ENCODE data around the gene LRIT1.

The LRIT1 gene

DNA sequence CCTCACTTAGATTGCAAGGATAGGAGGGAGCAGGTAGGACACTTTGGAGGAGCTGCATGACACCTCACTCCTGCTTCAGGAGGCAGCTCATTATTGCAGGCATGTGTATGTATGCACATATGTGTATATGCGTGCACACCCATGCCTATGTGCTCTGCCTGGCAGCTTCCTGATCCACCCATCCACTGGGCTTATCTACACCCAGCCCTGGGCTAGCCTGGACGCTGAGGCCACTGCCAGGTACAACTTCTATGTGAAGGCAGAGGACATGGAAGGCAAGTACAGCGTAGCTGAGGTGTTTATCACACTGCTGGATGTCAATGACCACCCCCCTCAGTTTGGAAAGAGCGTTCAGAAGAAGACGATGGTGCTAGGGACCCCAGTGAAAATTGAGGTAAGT is 29.3 kb downstream of the LRIT1 start:
- TF ChIP-seq PPARA (CRISPR knock-in tag; IDR thresholded peaks at IDR 0.05; ENCODE audit: borderline replicate concordance), result no peak
- no peak for TF ChIP-seq ISL1 (CRISPR knock-in tag; IDR thresholded peaks at IDR 0.05)
- TF ChIP-seq TOX (CRISPR knock-in tag; IDR thresholded peaks at IDR 0.05; ENCODE audit: borderline replicate concordance), result no peak
- no peak for TF ChIP-seq BACH2 (CRISPR knock-in tag; IDR thresholded peaks at IDR 0.05; ENCODE audit: borderline replicate concordance)
- TF ChIP-seq, protein P1, sequence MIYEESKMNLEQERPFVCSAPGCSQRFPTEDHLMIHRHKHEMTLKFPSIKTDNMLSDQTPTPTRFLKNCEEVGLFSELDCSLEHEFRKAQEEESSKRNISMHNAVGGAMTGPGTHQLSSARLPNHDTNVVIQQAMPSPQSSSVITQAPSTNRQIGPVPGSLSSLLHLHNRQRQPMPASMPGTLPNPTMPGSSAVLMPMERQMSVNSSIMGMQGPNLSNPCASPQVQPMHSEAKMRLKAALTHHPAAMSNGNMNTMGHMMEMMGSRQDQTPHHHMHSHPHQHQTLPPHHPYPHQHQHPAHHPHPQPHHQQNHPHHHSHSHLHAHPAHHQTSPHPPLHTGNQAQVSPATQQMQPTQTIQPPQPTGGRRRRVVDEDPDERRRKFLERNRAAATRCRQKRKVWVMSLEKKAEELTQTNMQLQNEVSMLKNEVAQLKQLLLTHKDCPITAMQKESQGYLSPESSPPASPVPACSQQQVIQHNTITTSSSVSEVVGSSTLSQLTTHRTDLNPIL (CRISPR knock-in tag; IDR thresholded peaks at IDR 0.05; ENCODE audit: low read depth), result no peak
- TF ChIP-seq ESRRG (CRISPR knock-in tag; IDR thresholded peaks at IDR 0.05), result no peak
- TF ChIP-seq ARNTL (CRISPR knock-in tag; IDR thresholded peaks at IDR 0.05; ENCODE audit: borderline replicate concordance, low read depth), result no peak
- TF ChIP-seq, protein P2, sequence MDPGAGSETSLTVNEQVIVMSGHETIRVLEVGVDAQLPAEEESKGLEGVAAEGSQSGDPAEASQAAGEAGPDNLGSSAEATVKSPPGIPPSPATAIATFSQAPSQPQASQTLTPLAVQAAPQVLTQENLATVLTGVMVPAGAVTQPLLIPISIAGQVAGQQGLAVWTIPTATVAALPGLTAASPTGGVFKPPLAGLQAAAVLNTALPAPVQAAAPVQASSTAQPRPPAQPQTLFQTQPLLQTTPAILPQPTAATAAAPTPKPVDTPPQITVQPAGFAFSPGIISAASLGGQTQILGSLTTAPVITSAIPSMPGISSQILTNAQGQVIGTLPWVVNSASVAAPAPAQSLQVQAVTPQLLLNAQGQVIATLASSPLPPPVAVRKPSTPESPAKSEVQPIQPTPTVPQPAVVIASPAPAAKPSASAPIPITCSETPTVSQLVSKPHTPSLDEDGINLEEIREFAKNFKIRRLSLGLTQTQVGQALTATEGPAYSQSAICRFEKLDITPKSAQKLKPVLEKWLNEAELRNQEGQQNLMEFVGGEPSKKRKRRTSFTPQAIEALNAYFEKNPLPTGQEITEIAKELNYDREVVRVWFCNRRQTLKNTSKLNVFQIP (CRISPR knock-in tag; IDR thresholded peaks at IDR 0.05; ENCODE audit: borderline replicate concordance, low read depth), result no peak
- TF ChIP-seq, protein P3, sequence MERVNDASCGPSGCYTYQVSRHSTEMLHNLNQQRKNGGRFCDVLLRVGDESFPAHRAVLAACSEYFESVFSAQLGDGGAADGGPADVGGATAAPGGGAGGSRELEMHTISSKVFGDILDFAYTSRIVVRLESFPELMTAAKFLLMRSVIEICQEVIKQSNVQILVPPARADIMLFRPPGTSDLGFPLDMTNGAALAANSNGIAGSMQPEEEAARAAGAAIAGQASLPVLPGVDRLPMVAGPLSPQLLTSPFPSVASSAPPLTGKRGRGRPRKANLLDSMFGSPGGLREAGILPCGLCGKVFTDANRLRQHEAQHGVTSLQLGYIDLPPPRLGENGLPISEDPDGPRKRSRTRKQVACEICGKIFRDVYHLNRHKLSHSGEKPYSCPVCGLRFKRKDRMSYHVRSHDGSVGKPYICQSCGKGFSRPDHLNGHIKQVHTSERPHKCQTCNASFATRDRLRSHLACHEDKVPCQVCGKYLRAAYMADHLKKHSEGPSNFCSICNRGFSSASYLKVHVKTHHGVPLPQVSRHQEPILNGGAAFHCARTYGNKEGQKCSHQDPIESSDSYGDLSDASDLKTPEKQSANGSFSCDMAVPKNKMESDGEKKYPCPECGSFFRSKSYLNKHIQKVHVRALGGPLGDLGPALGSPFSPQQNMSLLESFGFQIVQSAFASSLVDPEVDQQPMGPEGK (CRISPR knock-in tag; IDR thresholded peaks at IDR 0.05; ENCODE audit: borderline replicate concordance), result no peak
- TF ChIP-seq, protein P4, sequence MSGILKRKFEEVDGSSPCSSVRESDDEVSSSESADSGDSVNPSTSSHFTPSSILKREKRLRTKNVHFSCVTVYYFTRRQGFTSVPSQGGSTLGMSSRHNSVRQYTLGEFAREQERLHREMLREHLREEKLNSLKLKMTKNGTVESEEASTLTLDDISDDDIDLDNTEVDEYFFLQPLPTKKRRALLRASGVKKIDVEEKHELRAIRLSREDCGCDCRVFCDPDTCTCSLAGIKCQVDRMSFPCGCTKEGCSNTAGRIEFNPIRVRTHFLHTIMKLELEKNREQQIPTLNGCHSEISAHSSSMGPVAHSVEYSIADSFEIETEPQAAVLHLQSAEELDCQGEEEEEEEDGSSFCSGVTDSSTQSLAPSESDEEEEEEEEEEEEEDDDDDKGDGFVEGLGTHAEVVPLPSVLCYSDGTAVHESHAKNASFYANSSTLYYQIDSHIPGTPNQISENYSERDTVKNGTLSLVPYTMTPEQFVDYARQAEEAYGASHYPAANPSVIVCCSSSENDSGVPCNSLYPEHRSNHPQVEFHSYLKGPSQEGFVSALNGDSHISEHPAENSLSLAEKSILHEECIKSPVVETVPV (CRISPR knock-in tag; IDR thresholded peaks at IDR 0.05), result no peak
- no peak for TF ChIP-seq TCF4 (CRISPR knock-in tag; IDR thresholded peaks at IDR 0.05; ENCODE audit: borderline replicate concordance)
- TF ChIP-seq ZFP3 (CRISPR knock-in tag; IDR thresholded peaks at IDR 0.05), result no peak
- no peak for TF ChIP-seq ZNF70 (CRISPR knock-in tag; IDR thresholded peaks at IDR 0.05)
- TF ChIP-seq ZNF8 (CRISPR knock-in tag; IDR thresholded peaks at IDR 0.05), result no peak
- no peak for TF ChIP-seq SNAI2 (CRISPR knock-in tag; IDR thresholded peaks at IDR 0.05)
- TF ChIP-seq CSDC2 (CRISPR knock-in tag; IDR thresholded peaks at IDR 0.05), result no peak
- TF ChIP-seq, protein P5, sequence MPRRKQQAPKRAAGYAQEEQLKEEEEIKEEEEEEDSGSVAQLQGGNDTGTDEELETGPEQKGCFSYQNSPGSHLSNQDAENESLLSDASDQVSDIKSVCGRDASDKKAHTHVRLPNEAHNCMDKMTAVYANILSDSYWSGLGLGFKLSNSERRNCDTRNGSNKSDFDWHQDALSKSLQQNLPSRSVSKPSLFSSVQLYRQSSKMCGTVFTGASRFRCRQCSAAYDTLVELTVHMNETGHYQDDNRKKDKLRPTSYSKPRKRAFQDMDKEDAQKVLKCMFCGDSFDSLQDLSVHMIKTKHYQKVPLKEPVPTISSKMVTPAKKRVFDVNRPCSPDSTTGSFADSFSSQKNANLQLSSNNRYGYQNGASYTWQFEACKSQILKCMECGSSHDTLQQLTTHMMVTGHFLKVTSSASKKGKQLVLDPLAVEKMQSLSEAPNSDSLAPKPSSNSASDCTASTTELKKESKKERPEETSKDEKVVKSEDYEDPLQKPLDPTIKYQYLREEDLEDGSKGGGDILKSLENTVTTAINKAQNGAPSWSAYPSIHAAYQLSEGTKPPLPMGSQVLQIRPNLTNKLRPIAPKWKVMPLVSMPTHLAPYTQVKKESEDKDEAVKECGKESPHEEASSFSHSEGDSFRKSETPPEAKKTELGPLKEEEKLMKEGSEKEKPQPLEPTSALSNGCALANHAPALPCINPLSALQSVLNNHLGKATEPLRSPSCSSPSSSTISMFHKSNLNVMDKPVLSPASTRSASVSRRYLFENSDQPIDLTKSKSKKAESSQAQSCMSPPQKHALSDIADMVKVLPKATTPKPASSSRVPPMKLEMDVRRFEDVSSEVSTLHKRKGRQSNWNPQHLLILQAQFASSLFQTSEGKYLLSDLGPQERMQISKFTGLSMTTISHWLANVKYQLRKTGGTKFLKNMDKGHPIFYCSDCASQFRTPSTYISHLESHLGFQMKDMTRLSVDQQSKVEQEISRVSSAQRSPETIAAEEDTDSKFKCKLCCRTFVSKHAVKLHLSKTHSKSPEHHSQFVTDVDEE (CRISPR knock-in tag; IDR thresholded peaks at IDR 0.05), result no peak
- no peak for TF ChIP-seq ZC3H10 (CRISPR knock-in tag; IDR thresholded peaks at IDR 0.05)
- TF ChIP-seq OSR1 (CRISPR knock-in tag; IDR thresholded peaks at IDR 0.05), result no peak
- no peak for ATAC-seq

DNA sequence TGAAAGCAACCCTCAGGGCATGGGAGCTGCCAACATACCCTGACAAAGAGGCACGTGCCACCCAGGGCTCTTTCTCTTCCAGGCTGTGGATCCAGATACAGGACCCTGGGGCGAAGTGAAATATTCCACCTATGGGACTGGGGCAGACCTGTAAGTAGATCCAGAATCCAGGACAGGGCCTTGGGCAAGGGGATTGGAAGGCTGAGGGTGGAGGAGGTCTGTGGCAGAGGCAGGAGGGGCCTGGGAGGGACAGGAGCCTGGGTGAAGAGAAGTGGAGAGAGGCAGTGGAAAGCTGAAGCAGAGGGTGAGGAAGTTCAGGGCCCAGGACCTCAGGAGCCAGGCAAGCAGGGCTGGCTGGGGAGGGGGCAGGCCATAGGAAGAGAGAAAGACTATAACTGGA is 29.8 kb downstream of the LRIT1 start:
- ATAC-seq, result no peak
- no peak for TF ChIP-seq CSDC2 (CRISPR knock-in tag; IDR thresholded peaks at IDR 0.05)
- no peak for TF ChIP-seq OSR1 (CRISPR knock-in tag; IDR thresholded peaks at IDR 0.05)

DNA sequence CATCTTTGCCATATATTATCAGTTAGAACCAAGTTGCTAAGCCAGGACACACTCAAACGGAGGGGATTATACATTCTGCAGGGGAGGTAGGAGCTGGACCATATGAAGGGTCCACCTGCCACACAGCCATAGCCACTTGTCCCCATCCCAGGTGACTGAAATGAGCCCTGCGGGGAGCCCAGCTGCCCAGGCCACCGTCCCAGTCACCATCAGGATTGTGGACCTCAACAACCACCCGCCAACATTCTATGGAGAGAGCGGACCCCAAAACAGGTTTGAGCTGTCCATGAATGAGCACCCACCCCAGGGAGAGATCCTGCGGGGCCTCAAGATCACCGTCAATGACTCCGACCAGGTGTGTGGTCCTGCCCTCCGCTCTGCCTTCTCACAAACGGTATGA is 33.3 kb downstream of the LRIT1 start:
- no peak for ATAC-seq
- TF ChIP-seq SNAI2 (CRISPR knock-in tag; IDR thresholded peaks at IDR 0.05) (no peak), RARB (CRISPR knock-in tag; IDR thresholded peaks at IDR 0.05) (no peak), ZNF565 (CRISPR knock-in tag; conservative IDR thresholded peaks at IDR 0.05; ENCODE audit: low read depth) (no peak), OSR1 (CRISPR knock-in tag; IDR thresholded peaks at IDR 0.05) (no peak), CSDC2 (CRISPR knock-in tag; IDR thresholded peaks at IDR 0.05) (no peak), BACH2 (CRISPR knock-in tag; IDR thresholded peaks at IDR 0.05; ENCODE audit: borderline replicate concordance) (no peak), ARNTL (CRISPR knock-in tag; IDR thresholded peaks at IDR 0.05; ENCODE audit: borderline replicate concordance, low read depth) (no peak), ZFP30 (CRISPR knock-in tag; IDR thresholded peaks at IDR 0.05) (no peak), ZNF70 (CRISPR knock-in tag; IDR thresholded peaks at IDR 0.05) (no peak), ZNF8 (CRISPR knock-in tag; IDR thresholded peaks at IDR 0.05) (no peak), ZC3H10 (CRISPR knock-in tag; IDR thresholded peaks at IDR 0.05) (no peak), PPARA (CRISPR knock-in tag; IDR thresholded peaks at IDR 0.05; ENCODE audit: borderline replicate concordance) (no peak), TCF4 (CRISPR knock-in tag; IDR thresholded peaks at IDR 0.05; ENCODE audit: borderline replicate concordance) (no peak), TOX (CRISPR knock-in tag; IDR thresholded peaks at IDR 0.05; ENCODE audit: borderline replicate concordance) (no peak), ESRRG (CRISPR knock-in tag; IDR thresholded peaks at IDR 0.05) (no peak)
- TF ChIP-seq, protein P1 (CRISPR knock-in tag; IDR thresholded peaks at IDR 0.05; ENCODE audit: low read depth), result no peak
- TF ChIP-seq, protein P4 (CRISPR knock-in tag; IDR thresholded peaks at IDR 0.05), result no peak
